Calu3 (cell line): ENCODE data around the gene TRAPPC3. TPM values are rescaled to one million over a fixed set of nuclear protein-coding genes. Genes with fewer than 3 reads are reported as not detected.

Source experiments
- BruUV-seq: library from RNA; stranded (reverse); fragments of 400-500 nt; replicated peaks from 2 replicates; lab custom pipeline; 2021; lab: Mats Ljungman, UMichigan
- CTCF ChIA-PET: fragments of 300-600 bp; sonication (Branson Sonifier 250); formaldehyde crosslinking; loops from one replicate; lab custom pipeline; 2022; ENCODE audit warnings: antibody characterized with exemption; lab: Charles Lee
- DNase-seq: peaks from one replicate; pipeline ENCODE4 v3.0.0; 2022
- H3K27ac Mint-ChIP-seq: one replicate; pipeline ENCODE4 v1.8.0; 2022; ENCODE audit warnings: mixed read lengths; ENCODE audit not compliant: unreplicated experiment
- H3K27me3 Mint-ChIP-seq: one replicate; pipeline ENCODE4 v1.8.0; 2022; ENCODE audit warnings: mixed read lengths; ENCODE audit not compliant: unreplicated experiment
- H3K36me3 Mint-ChIP-seq: one replicate; pipeline ENCODE4 v1.8.0; 2022; ENCODE audit warnings: mild to moderate bottlenecking, moderate library complexity, mixed read lengths; ENCODE audit not compliant: insufficient read depth, unreplicated experiment
- H3K4me1 Mint-ChIP-seq: one replicate; pipeline ENCODE4 v1.8.0; 2022; ENCODE audit warnings: mild to moderate bottlenecking, low read depth, mixed read lengths; ENCODE audit not compliant: unreplicated experiment
- H3K4me3 Mint-ChIP-seq: one replicate; pipeline ENCODE4 v1.8.0; 2022; ENCODE audit warnings: mild to moderate bottlenecking, low read depth, moderate library complexity, mixed read lengths; ENCODE audit not compliant: unreplicated experiment
- H3K9me3 Mint-ChIP-seq: one replicate; pipeline ENCODE4 v1.8.0; 2022; ENCODE audit warnings: low read depth, mixed read lengths; ENCODE audit not compliant: unreplicated experiment
- CTCF ChIP-seq: fragments of 200-600 bp; IDR thresholded peaks from one replicate; pipeline ENCODE4 v1.8.0; 2022; ENCODE audit warnings: antibody characterized with exemption; ENCODE audit not compliant: unreplicated experiment
- intact Hi-C: fragments of 100-400 bp; cut with micrococcal nuclease; formaldehyde crosslinking; loops from one replicate; pipeline ENCODE4 v1.10.0; 2022; ENCODE audit not compliant: unreplicated experiment
- total RNA-seq: library from RNA; stranded (reverse); gene quantifications from 2 replicates; pipeline ENCODE4 v1.2.3, GENCODE V29; 2022

TRAPPC3 gene
- total RNA-seq, 1 experiment from 2014 or later = 70.3 TPM

- H3K9me3 Mint-ChIP-seq = no peaks in the 10 kb centered on the region
- peak overlapping the region; percentile 91 for H3K4me3 Mint-ChIP-seq
- H3K27ac Mint-ChIP-seq = peak overlapping the region; percentile 75
- BruUV-seq = no TSS peak
- TF ChIP-seq CTCF = no peak
- DNase-seq = no peak
- peaks cover 35% of the 10 kb centered on the region for H3K4me1 Mint-ChIP-seq
- CTCF ChIA-PET = interaction anchor here (1.0 kb wide), 1 partner anchor 20 kb away, joined by 3 read pairs; no protein-coding TSS in a partner anchor
- H3K27me3 Mint-ChIP-seq = no peaks in the 10 kb centered on the region
- intact Hi-C loops = no loop called here
- peaks cover 42% of the 10 kb centered on the region for H3K36me3 Mint-ChIP-seq
Observed at GRCh38 chr1:36157115-36157903, 8.0 kb upstream of the TRAPPC3 start.

GRCh38 chr1:36156329-36157114 is 7.2 kb upstream of the TRAPPC3 start:
- TF ChIP-seq CTCF = no peak
- H3K36me3 Mint-ChIP-seq = peaks cover 34% of the 10 kb centered on the region
- peaks cover 33% of the 10 kb centered on the region for H3K4me1 Mint-ChIP-seq
- H3K27ac Mint-ChIP-seq = peak overlapping the region; percentile 75
- no peaks in the 10 kb centered on the region for H3K27me3 Mint-ChIP-seq
- peak overlapping the region; percentile 91 for H3K4me3 Mint-ChIP-seq
- intact Hi-C loops = no loop called here
- peak; percentile 57 for DNase-seq
- TSS peak; percentile 37 for BruUV-seq
- CTCF ChIA-PET = interaction anchor here (0.6 to 1.0 kb wide), 3 partner anchors 21 to 1598 kb away, joined by 3 to 9 read pairs (median 3); no protein-coding TSS in a partner anchor
- no peaks in the 10 kb centered on the region for H3K9me3 Mint-ChIP-seq

GRCh38 chr1:36155408-36156328 is 6.4 kb upstream of the TRAPPC3 start, which contains the start of gene MAP7D1:
Gene MAP7D1 (plus strand): TSS chr1:36156160. CDS start chr1:36156418, 258 bp downstream.
- no peak for TF ChIP-seq CTCF
- intact Hi-C loops = no loop called here
- CTCF ChIA-PET = interaction anchor here (0.7 kb wide), 1 partner anchor 245 kb away, joined by 9 read pairs; no protein-coding TSS in a partner anchor
- H3K36me3 Mint-ChIP-seq = peaks cover 29% of the 10 kb centered on the region
- H3K27me3 Mint-ChIP-seq = no peaks in the 10 kb centered on the region
- DNase-seq = peak; percentile 86
- peak within 1 kb of the TSS; percentile 89 for H3K27ac Mint-ChIP-seq
- peaks cover 31% of the 10 kb centered on the region for H3K4me1 Mint-ChIP-seq
- peak within 1 kb of the TSS; percentile 91 for H3K4me3 Mint-ChIP-seq
- H3K9me3 Mint-ChIP-seq = no peaks in the 10 kb centered on the region
- TSS peak; percentile 91 for BruUV-seq
